GM12878 (cell line): ENCODE data around the gene JADE2. TPM values are rescaled to one million over a fixed set of nuclear protein-coding genes. Genes with fewer than 3 reads are reported as not detected.

Source experiments
- BCLAF1 ChIP-seq: fragments of 450-650 bp; IDR thresholded peaks from 2 replicates; pipeline ENCODE4 v1.6.1; 2017; ENCODE audit warnings: antibody characterized with exemption, mild to moderate bottlenecking, moderate library complexity
- CREM ChIP-seq: IDR thresholded peaks from 2 replicates; pipeline ENCODE4 v1.6.1; 2014; ENCODE audit warnings: antibody characterized with exemption, low read depth
- EGR1 ChIP-seq, 2 experiments: IDR thresholded peaks; 1 replicate in 1 of 2; 2 replicates in 1 of 2; pipeline ENCODE4 v1.6.1; 2011 to 2012; ENCODE audit warnings: low read depth in 2 of 2, low read length in 2 of 2, borderline replicate concordance in 1 of 2, mild to moderate bottlenecking in 1 of 2, moderate library complexity in 1 of 2
- ETV6 ChIP-seq, 2 experiments: fragments of 450-650 bp in 1 of 2; IDR thresholded peaks in 1 of 2; conservative IDR thresholded peaks in 1 of 2; 2 replicates each; pipeline ENCODE4 v1.6.1; 2014; ENCODE audit warnings: antibody characterized with exemption in 1 of 2, borderline replicate concordance in 1 of 2, low read depth in 1 of 2, mild to moderate bottlenecking in 1 of 2, moderate library complexity in 1 of 2
- IKZF2 ChIP-seq, 2 experiments: fragments of 450-650 bp; IDR thresholded peaks; 2 replicates each; pipeline ENCODE4 v1.6.1; 2017; ENCODE audit warnings: mild to moderate bottlenecking in 2 of 2, moderate library complexity in 2 of 2
- IRF3 ChIP-seq: fragments of 450-650 bp; IDR thresholded peaks from 2 replicates; pipeline ENCODE4 v1.6.1; 2014; ENCODE audit warnings: mild to moderate bottlenecking
- IRF4 ChIP-seq: IDR thresholded peaks from 2 replicates; pipeline ENCODE4 v1.6.1; 2011; ENCODE audit warnings: low read depth, low read length
- MAX ChIP-seq: IDR thresholded peaks from 2 replicates; pipeline ENCODE4 v1.6.1; 2012; ENCODE audit warnings: low read depth, low read length, improper control_type of control experiment
- MEF2B ChIP-seq: fragments of 450-650 bp; IDR thresholded peaks from 2 replicates; pipeline ENCODE4 v1.6.1; 2018; ENCODE audit warnings: mild to moderate bottlenecking, moderate library complexity; ENCODE audit not compliant: partially characterized antibody, poor library complexity, severe bottlenecking
- MTA2 ChIP-seq: fragments of 450-650 bp; IDR thresholded peaks from 2 replicates; pipeline ENCODE4 v1.6.1; 2016; ENCODE audit warnings: low read depth, mild to moderate bottlenecking, moderate library complexity
- PBX3 ChIP-seq: IDR thresholded peaks from 2 replicates; pipeline ENCODE4 v1.6.1; 2011; ENCODE audit warnings: mild to moderate bottlenecking, low read depth, low read length, moderate library complexity; ENCODE audit not compliant: insufficient replicate concordance
- POLR2A ChIP-seq: IDR thresholded peaks from 2 replicates; pipeline ENCODE4 v1.6.1; 2011; ENCODE audit warnings: low read depth, mild to moderate bottlenecking, low read length
- POLR2AphosphoS2 ChIP-seq: IDR thresholded peaks from 2 replicates; pipeline ENCODE4 v1.6.1; 2011; ENCODE audit warnings: low read depth, mild to moderate bottlenecking, low read length, improper control_type of control experiment, moderate library complexity
- RB1 ChIP-seq: fragments of 450-650 bp; formaldehyde crosslinking; IDR thresholded peaks from 2 replicates; pipeline ENCODE4 v1.6.1; 2017; ENCODE audit warnings: mild to moderate bottlenecking, borderline replicate concordance
- SKIL ChIP-seq: fragments of 450-650 bp; IDR thresholded peaks from 2 replicates; pipeline ENCODE4 v1.6.1; 2017; ENCODE audit warnings: mild to moderate bottlenecking, low read depth, inconsistent platforms; ENCODE audit not compliant: poor library complexity, severe bottlenecking
- TAF1 ChIP-seq: IDR thresholded peaks from 2 replicates; pipeline ENCODE4 v1.6.1; 2011; ENCODE audit warnings: mild to moderate bottlenecking, low read depth, low read length, borderline replicate concordance
- TBL1XR1 ChIP-seq: IDR thresholded peaks from 2 replicates; pipeline ENCODE4 v1.6.1; 2012; ENCODE audit warnings: low read depth, low read length, improper control_type of control experiment
- USF1 ChIP-seq: IDR thresholded peaks from 2 replicates; pipeline ENCODE4 v1.6.1; 2011; ENCODE audit warnings: borderline replicate concordance, low read depth, mild to moderate bottlenecking, moderate library complexity, mixed read lengths, low read length; ENCODE audit not compliant: insufficient read depth; ENCODE audit errors: extremely low read length
- ZNF207 ChIP-seq: fragments of 450-650 bp; IDR thresholded peaks from 2 replicates; pipeline ENCODE4 v1.6.1; 2014; ENCODE audit warnings: antibody characterized with exemption, mild to moderate bottlenecking, borderline replicate concordance
- polyA plus RNA-seq, 11 experiments: library from polyadenylated mRNA; depleted of rRNA in 4 of 11; unstranded in 6 of 11; stranded (reverse) in 5 of 11; fragments of >200 nt; fragmentation: Nextera tagmentation in 4 of 11; fragmentation: Illumina TruSeq in 1 of 11; extraction: Ambion mirVana in 4 of 11; extraction: Trizol in 1 of 11; gene quantifications; 1 replicate in 1 of 11; 2 replicates in 10 of 11; pipeline versions ENCODE4 v1.2.1 to v1.2.3, GENCODE V29; 2011 to 2016; ENCODE audit warnings: inconsistent platforms in 2 of 11, missing spikeins in 2 of 11, low read depth in 1 of 11
- total RNA-seq, 4 experiments: library from RNA; depleted of rRNA in 3 of 4; stranded (reverse); fragments of >200 nt in 3 of 4; fragmentation: Illumina TruSeq in 1 of 4; extraction: Trizol in 1 of 4; gene quantifications; 2 replicates each; pipeline versions ENCODE4 v1.2.1 to v1.2.3, GENCODE V29; 2013 to 2021

Gene JADE2
- total and polyA plus RNA-seq, 10 of the 15 experiments (the other 5 are each of a cell fraction or from before 2014, with no cell fraction given), result 1.5 to 67.0 (median 22.4) TPM

GRCh38 chr5:134543820-134544614 lies 18.5 kb downstream of the JADE2 start (continued):
- TF ChIP-seq PBX3, result no peak
- TF ChIP-seq ETV6 (conservative IDR thresholded peaks at IDR 0.05 in 1 of 2, IDR thresholded peaks at IDR 0.05 in 1 of 2; ENCODE audit: borderline replicate concordance in 1 of 2, low read depth in 1 of 2), result 0 out of 4 replicates have a peak, but pooled peaks of 1 of the 2 experiments have one; percentile 25
- peak; percentile 62; the same call in 1 of the 2 replicates for TF ChIP-seq RB1
- peak; percentile 17; the same call in 1 of the 2 replicates for TF ChIP-seq MAX
- TF ChIP-seq TBL1XR1, result 0 out of 2 replicates have a peak, but pooled peaks have one; percentile 34
- no peak; the same call in 1 of the 2 replicates for TF ChIP-seq IRF3
- TF ChIP-seq USF1, result no peak
- no peak for TF ChIP-seq ZNF207
- TF ChIP-seq CREM, result peak; percentile 45; the same call in 1 of the 2 replicates
- peak; percentile 81 for TF ChIP-seq POLR2A
- TF ChIP-seq EGR1 (IDR thresholded peaks at IDR 0.05; ENCODE audit: borderline replicate concordance in 1 of 2, low read depth in 2 of 2, low read length in 2 of 2), result peak in 1 of 2 experiments; percentile 80; a peak in 2 of 3 replicates
- peak; percentile 57; the same call in 1 of the 2 replicates for TF ChIP-seq MTA2
- TF ChIP-seq POLR2AphosphoS2, result no peak
- TF ChIP-seq IRF4, result 0 out of 2 replicates have a peak, but pooled peaks have one; percentile 23
- TF ChIP-seq IKZF2 (IDR thresholded peaks at IDR 0.05), result peak; percentile 77 to 85
- no peak for TF ChIP-seq BCLAF1
- peak; percentile 68; the same call in 1 of the 2 replicates for TF ChIP-seq TAF1
- TF ChIP-seq SKIL, result peak; percentile 18
- TF ChIP-seq MEF2B, result peak; percentile 83
